GM12878 (cell line): ENCODE data around the gene YWHAH. TPM values are rescaled to one million over a fixed set of nuclear protein-coding genes. Genes with fewer than 3 reads are reported as not detected.

Experiments used
- ATAC-seq: fragments of 200-7000 bp; cut with Tn5 transposase; 3 replicates; pipeline ENCODE4 v1.9.1; 2020; ENCODE audit warnings: mild to moderate bottlenecking, moderate library complexity
- BruUV-seq: library from RNA; stranded (reverse); fragments of 400-500 nt; replicated peaks from 2 replicates; lab custom pipeline; 2021; lab: Mats Ljungman, UMichigan
- CTCF ChIA-PET: fragments of 300-600 bp; sonication (Branson Sonifier 250); formaldehyde crosslinking; extraction: SDS; loops from one replicate; lab custom pipeline; 2021; ENCODE audit warnings: inconsistent platforms; lab: Yijun Ruan, JAX
- POLR2A ChIA-PET: fragments of 350-600 bp; formaldehyde crosslinking; extraction: SDS; loops from one replicate; lab custom pipeline; 2021; ENCODE audit warnings: inconsistent platforms; lab: Charles Lee
- RAD21 ChIA-PET: fragments of 300-600 bp; sonication (Branson Sonifier 250); formaldehyde crosslinking; loops from one replicate; lab custom pipeline; 2023; ENCODE audit warnings: antibody characterized with exemption; ENCODE audit not compliant: unreplicated experiment; lab: Charles Lee
- SMC1A ChIA-PET: fragments of 300-600 bp; sonication (Branson Sonifier 250); formaldehyde crosslinking; loops from one replicate; lab custom pipeline; 2023; ENCODE audit not compliant: unreplicated experiment, uncharacterized antibody; lab: Charles Lee
- DNase-seq: peaks from one replicate; pipeline ENCODE4 v3.0.0-alpha.2; 2011; ENCODE audit warnings: low read depth, low spot score
- FAIRE-seq: peaks from 3 replicates; lab custom pipeline; 2011; peaks lifted over from hg19 to GRCh38; lab: Jason Lieb, UNC
- H2AFZ ChIP-seq: 2 replicates; pipeline ENCODE4 v1.6.0; 2011; ENCODE audit warnings: low read depth, low read length, control low read depth; ENCODE audit not compliant: control insufficient read depth
- H3K27ac ChIP-seq: 2 replicates; pipeline ENCODE4 v1.5.1; 2011; ENCODE audit warnings: control low read depth; ENCODE audit not compliant: control insufficient read depth, insufficient read depth
- H3K27me3 ChIP-seq, 2 experiments: replicated peaks in 1 of 2; 2 replicates each; pipeline versions ENCODE4 v1.6.0 to v1.6.1; 2011; ENCODE audit warnings: low read length in 1 of 2; ENCODE audit not compliant: control insufficient read depth in 2 of 2, insufficient read depth in 2 of 2
- H3K36me3 ChIP-seq, 2 experiments: 2 replicates each; pipeline ENCODE4 v1.5.1; 2011; ENCODE audit warnings: low read length in 1 of 2; ENCODE audit not compliant: control insufficient read depth in 2 of 2, insufficient read depth in 2 of 2
- H3K4me1 ChIP-seq: 2 replicates; pipeline ENCODE4 v1.6.1; 2011; ENCODE audit warnings: mild to moderate bottlenecking, low read length, moderate library complexity, mixed read lengths; ENCODE audit not compliant: control insufficient read depth, insufficient read depth
- H3K4me2 ChIP-seq: 2 replicates; pipeline ENCODE4 v1.6.0; 2011; ENCODE audit warnings: control low read depth; ENCODE audit not compliant: control insufficient read depth, insufficient read depth
- H3K4me3 ChIP-seq: fragments of 200-600 bp; sonication (generic); 2 replicates; pipeline ENCODE4 v1.5.1; 2016
- H3K79me2 ChIP-seq: 2 replicates; pipeline ENCODE4 v1.6.0; 2011; ENCODE audit warnings: low read length; ENCODE audit not compliant: control insufficient read depth, insufficient read depth
- H3K9ac ChIP-seq: 2 replicates; pipeline ENCODE4 v1.8.0; 2011; ENCODE audit warnings: low read length, control low read depth, mixed read lengths; ENCODE audit not compliant: control insufficient read depth, insufficient read depth
- H3K9me3 ChIP-seq: replicated peaks from 3 replicates; pipeline ENCODE4 v1.5.1; 2011; ENCODE audit warnings: mild to moderate bottlenecking, low read length; ENCODE audit not compliant: control insufficient read depth, insufficient read depth
- H4K20me1 ChIP-seq: 2 replicates; pipeline ENCODE4 v1.6.0; 2011; ENCODE audit not compliant: control insufficient read depth, insufficient read depth
- BHLHE40 ChIP-seq, 2 experiments: fragments of 450-650 bp in 1 of 2; IDR thresholded peaks; 2 replicates each; pipeline ENCODE4 v1.6.1; 2011 to 2017; ENCODE audit warnings: low read depth in 2 of 2, borderline replicate concordance in 1 of 2, improper control_type of control experiment in 1 of 2, low read length in 1 of 2, mild to moderate bottlenecking in 1 of 2
- EED ChIP-seq: sonication (generic); IDR thresholded peaks from 2 replicates; pipeline ENCODE4 v1.6.1; 2016; ENCODE audit warnings: antibody characterized with exemption, low read depth
- EP300 ChIP-seq, 2 experiments: fragments of 150-350 bp in 1 of 2; IDR thresholded peaks; 2 replicates each; pipeline ENCODE4 v1.6.1; 2011 to 2012; ENCODE audit warnings: low read depth in 2 of 2, low read length in 2 of 2, borderline replicate concordance in 1 of 2, improper control_type of control experiment in 1 of 2, inconsistent platforms in 1 of 2; ENCODE audit not compliant: control insufficient read depth in 1 of 2
- ESRRA ChIP-seq: IDR thresholded peaks from 2 replicates; pipeline ENCODE4 v1.6.1; 2012; ENCODE audit warnings: mild to moderate bottlenecking, low read length, improper control_type of control experiment
- EZH2 ChIP-seq: IDR thresholded peaks from 2 replicates; pipeline ENCODE4 v1.6.1; 2012; ENCODE audit warnings: low read depth, mild to moderate bottlenecking, control low read depth, inconsistent platforms, low read length, borderline replicate concordance; ENCODE audit not compliant: control insufficient read depth
- GABPA ChIP-seq: IDR thresholded peaks from 2 replicates; pipeline ENCODE4 v1.6.1; 2014; ENCODE audit warnings: antibody characterized with exemption, low read depth, mild to moderate bottlenecking, inconsistent platforms
- HDAC2 ChIP-seq: fragments of 200-600 bp; sonication (generic); IDR thresholded peaks from 2 replicates; pipeline ENCODE4 v1.6.1; 2017
- MEF2A ChIP-seq: IDR thresholded peaks from 2 replicates; pipeline ENCODE4 v1.6.1; 2011; ENCODE audit warnings: low read depth, mild to moderate bottlenecking, low read length, moderate library complexity; ENCODE audit not compliant: insufficient read depth
- PAX5 ChIP-seq: IDR thresholded peaks from 2 replicates; pipeline ENCODE4 v1.6.1; 2011; ENCODE audit warnings: low read depth, low read length, borderline replicate concordance
- RELA ChIP-seq: fragments of 450-650 bp; IDR thresholded peaks from 2 replicates; pipeline ENCODE4 v1.8.0; 2014; ENCODE audit warnings: borderline replicate concordance; ENCODE audit not compliant: partially characterized antibody
- SIN3A ChIP-seq: IDR thresholded peaks from 2 replicates; pipeline ENCODE4 v1.6.1; 2012; ENCODE audit warnings: low read depth, low read length, improper control_type of control experiment
- TAF1 ChIP-seq: IDR thresholded peaks from 2 replicates; pipeline ENCODE4 v1.6.1; 2011; ENCODE audit warnings: mild to moderate bottlenecking, low read depth, low read length, borderline replicate concordance
- TCF3 ChIP-seq: IDR thresholded peaks from 2 replicates; pipeline ENCODE4 v1.6.1; 2012; ENCODE audit warnings: low read depth, mild to moderate bottlenecking, low read length, borderline replicate concordance; ENCODE audit not compliant: insufficient read depth
- ZNF274 ChIP-seq: IDR thresholded peaks from one replicate; pipeline ENCODE4 v1.8.0; 2011; ENCODE audit not compliant: insufficient read length, insufficient read depth
- ZSCAN29 ChIP-seq: fragments of 450-650 bp; IDR thresholded peaks from 2 replicates; pipeline ENCODE4 v1.6.1; 2017; ENCODE audit warnings: mild to moderate bottlenecking, moderate library complexity
- WGBS: methylation state at CpG from one replicate; pipeline ENCODE4 v1.1.6; 2016; ENCODE audit warnings: low lambda C conversion rate; ENCODE audit not compliant: insufficient replicate concordance, insufficient coverage; ENCODE audit errors: missing lambda C conversion rate; 5-methylcytosine and 5-hydroxymethylcytosine counted together
- in situ Hi-C: fragments of 300-500 bp; cut with MboI; formaldehyde crosslinking; loops from 9 replicates; pipeline ENCODE4 v1.14.3; 2018; ENCODE audit warnings: mixed read lengths
- intact Hi-C: fragments of 100-400 bp; cut with micrococcal nuclease; formaldehyde crosslinking; loops from one replicate; pipeline ENCODE4 v1.14.2; 2022; ENCODE audit not compliant: unreplicated experiment
- polyA plus RNA-seq, 11 experiments: library from polyadenylated mRNA; depleted of rRNA in 4 of 11; unstranded in 6 of 11; stranded (reverse) in 5 of 11; fragments of >200 nt; fragmentation: Nextera tagmentation in 4 of 11; fragmentation: Illumina TruSeq in 1 of 11; extraction: Ambion mirVana in 4 of 11; extraction: Trizol in 1 of 11; gene quantifications; 1 replicate in 1 of 11; 2 replicates in 10 of 11; pipeline versions ENCODE4 v1.2.1 to v1.2.3, GENCODE V29; 2011 to 2016; ENCODE audit warnings: inconsistent platforms in 2 of 11, missing spikeins in 2 of 11, low read depth in 1 of 11
- total RNA-seq, 4 experiments: library from RNA; depleted of rRNA in 3 of 4; stranded (reverse); fragments of >200 nt in 3 of 4; fragmentation: Illumina TruSeq in 1 of 4; extraction: Trizol in 1 of 4; gene quantifications; 2 replicates each; pipeline versions ENCODE4 v1.2.1 to v1.2.3, GENCODE V29; 2013 to 2021
- TF ChIP-seq, protein P1 (sequence below): fragments of 450-650 bp; IDR thresholded peaks from 2 replicates; pipeline ENCODE4 v1.6.1; 2018; ENCODE audit warnings: borderline replicate concordance, mild to moderate bottlenecking; ENCODE audit not compliant: partially characterized antibody

The YWHAH gene
- total and polyA plus RNA-seq, 10 of the 15 experiments (the other 5 are each of a cell fraction or from before 2014, with no cell fraction given) = 34.2 to 197 (median 115) TPM

GRCh38 chr22:31958625-31959239 is 14.4 kb downstream of the YWHAH start:
- intact Hi-C loops (no loop called here), in situ Hi-C loops (no loop called here)
- Histone ChIP-seq H3K27me3 (no peaks in the 10 kb centered on the region), H3K4me1 (no peaks in the 10 kb centered on the region), H3K27ac (no peak overlapping the region), H3K9me3 (no peaks in the 10 kb centered on the region), H3K4me2 (no peak overlapping the region), H4K20me1 (no peaks in the 10 kb centered on the region), H3K36me3 (peaks cover 6 to 17% of the 10 kb centered on the region in 2 experiments), H2AFZ (no peak overlapping the region), H3K9ac (no peak overlapping the region), H3K79me2 (peaks cover 5% of the 10 kb centered on the region), H3K4me3 (no peak overlapping the region)
- WGBS = 85% methylated on average over 12 of the region's 12 CpGs
- BruUV-seq = no TSS peak
- ChIA-PET SMC1A (no interaction called here), RAD21 (no interaction called here), POLR2A (interaction anchor here (0.6 kb wide), 1 partner anchor 19 kb away, joined by 4 read pairs; no protein-coding TSS in a partner anchor), CTCF (no interaction called here)
- no peak for DNase-seq
- ATAC-seq = no peak
- TF ChIP-seq GABPA = no peak
- no peak for TF ChIP-seq EED
- no peak for TF ChIP-seq MEF2A
- no peak for TF ChIP-seq EZH2
- TF ChIP-seq ESRRA = no peak
- no peak for TF ChIP-seq TCF3
- TF ChIP-seq ZSCAN29 = no peak
- FAIRE-seq = no peak

- intact Hi-C loops (no loop called here), in situ Hi-C loops (no loop called here)
- Histone ChIP-seq H3K4me2 (no peak overlapping the region), H3K9ac (no peak overlapping the region), H3K27me3 (no peaks in the 10 kb centered on the region), H3K9me3 (no peaks in the 10 kb centered on the region), H3K4me3 (no peak overlapping the region), H2AFZ (no peak overlapping the region), H3K27ac (no peak overlapping the region), H3K4me1 (no peaks in the 10 kb centered on the region), H4K20me1 (no peaks in the 10 kb centered on the region), H3K79me2 (no peaks in the 10 kb centered on the region), H3K36me3 (peaks cover 6 to 12% of the 10 kb centered on the region in 2 experiments)
- ChIA-PET CTCF (interaction anchor here (1.0 to 2.2 kb wide), 3 partner anchors 10 to 295 kb away, joined by 3 to 12 read pairs (median 4); no protein-coding TSS in a partner anchor), POLR2A (no interaction called here), RAD21 (interaction anchor here (1.1 to 1.5 kb wide), 2 partner anchors 10 to 295 kb away, joined by 3 to 4 read pairs; no protein-coding TSS in a partner anchor), SMC1A (no interaction called here)
- DNase-seq (no peak), FAIRE-seq (no peak), ATAC-seq (no peak)
- WGBS = 98% methylated on average over 3 of the region's 5 CpGs
- no TSS peak for BruUV-seq
- TF ChIP-seq ZNF274 = no peak
- no peak for TF ChIP-seq SIN3A
- TF ChIP-seq RELA = no peak
- TF ChIP-seq TAF1 = no peak
- TF ChIP-seq EP300 (IDR thresholded peaks at IDR 0.05; ENCODE audit: borderline replicate concordance in 1 of 2, control insufficient read depth in 1 of 2, low read depth in 2 of 2, low read length in 2 of 2) = no peak
- no peak for TF ChIP-seq PAX5
- TF ChIP-seq, protein P1, sequence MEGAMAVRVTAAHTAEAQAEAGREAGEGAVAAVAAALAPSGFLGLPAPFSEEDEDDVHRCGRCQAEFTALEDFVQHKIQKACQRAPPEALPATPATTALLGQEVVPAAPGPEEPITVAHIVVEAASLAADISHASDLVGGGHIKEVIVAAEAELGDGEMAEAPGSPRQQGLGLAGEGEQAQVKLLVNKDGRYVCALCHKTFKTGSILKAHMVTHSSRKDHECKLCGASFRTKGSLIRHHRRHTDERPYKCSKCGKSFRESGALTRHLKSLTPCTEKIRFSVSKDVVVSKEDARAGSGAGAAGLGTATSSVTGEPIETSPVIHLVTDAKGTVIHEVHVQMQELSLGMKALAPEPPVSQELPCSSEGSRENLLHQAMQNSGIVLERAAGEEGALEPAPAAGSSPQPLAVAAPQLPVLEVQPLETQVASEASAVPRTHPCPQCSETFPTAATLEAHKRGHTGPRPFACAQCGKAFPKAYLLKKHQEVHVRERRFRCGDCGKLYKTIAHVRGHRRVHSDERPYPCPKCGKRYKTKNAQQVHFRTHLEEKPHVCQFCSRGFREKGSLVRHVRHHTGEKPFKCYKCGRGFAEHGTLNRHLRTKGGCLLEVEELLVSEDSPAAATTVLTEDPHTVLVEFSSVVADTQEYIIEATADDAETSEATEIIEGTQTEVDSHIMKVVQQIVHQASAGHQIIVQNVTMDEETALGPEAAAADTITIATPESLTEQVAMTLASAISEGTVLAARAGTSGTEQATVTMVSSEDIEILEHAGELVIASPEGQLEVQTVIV = no peak
- no peak for TF ChIP-seq HDAC2
- no peak for TF ChIP-seq BHLHE40 (IDR thresholded peaks at IDR 0.05; ENCODE audit: borderline replicate concordance in 1 of 2, low read depth in 2 of 2, low read length in 1 of 2)
Measured at GRCh38 chr22:31960767-31961166, 16.4 kb downstream of the YWHAH start.
